Neural progenitor cell (in vitro differentiated cells): ENCODE results near the gene CARS2.

Source experiments
- CTCF ChIP-seq: fragments of 200-600 bp; sonication (generic); IDR thresholded peaks from 2 replicates; pipeline ENCODE4 v1.5.1; 2017; ENCODE audit warnings: antibody characterized with exemption, mild to moderate bottlenecking
- EZH2 ChIP-seq: fragments of 200-600 bp; sonication (generic); IDR thresholded peaks from 2 replicates; pipeline ENCODE4 v1.6.1; 2017; ENCODE audit warnings: antibody characterized with exemption, mild to moderate bottlenecking, moderate library complexity
- EZH2phosphoT487 ChIP-seq: fragments of 200-600 bp; sonication (generic); IDR thresholded peaks from 2 replicates; pipeline ENCODE4 v1.6.1; 2017; ENCODE audit warnings: antibody characterized with exemption

DNA sequence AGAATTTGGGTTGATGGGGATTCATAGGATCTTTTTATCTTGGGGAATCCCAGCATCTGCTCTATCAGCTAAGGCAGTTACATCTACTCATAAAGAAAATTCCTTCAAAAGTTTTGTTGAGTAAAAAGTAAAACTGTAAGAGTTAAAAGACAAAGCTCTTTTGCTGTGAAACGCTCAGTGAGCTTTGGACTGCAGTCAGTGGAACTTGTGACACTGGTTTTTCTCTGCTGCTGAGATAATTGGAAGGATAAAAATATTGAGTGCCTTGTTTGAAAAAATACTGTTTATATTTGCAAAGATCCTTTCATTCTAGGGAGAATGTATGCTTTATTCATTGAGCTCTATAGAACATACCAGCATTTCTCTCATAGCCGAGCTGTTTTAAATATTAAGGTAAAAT lies 85.3 kb downstream of the CARS2 start:
- TF ChIP-seq CTCF (no peak), EZH2phosphoT487 (no peak), EZH2 (no peak)
